ENCODE data around the gene FCHSD2.

The FCHSD2 gene

DNA sequence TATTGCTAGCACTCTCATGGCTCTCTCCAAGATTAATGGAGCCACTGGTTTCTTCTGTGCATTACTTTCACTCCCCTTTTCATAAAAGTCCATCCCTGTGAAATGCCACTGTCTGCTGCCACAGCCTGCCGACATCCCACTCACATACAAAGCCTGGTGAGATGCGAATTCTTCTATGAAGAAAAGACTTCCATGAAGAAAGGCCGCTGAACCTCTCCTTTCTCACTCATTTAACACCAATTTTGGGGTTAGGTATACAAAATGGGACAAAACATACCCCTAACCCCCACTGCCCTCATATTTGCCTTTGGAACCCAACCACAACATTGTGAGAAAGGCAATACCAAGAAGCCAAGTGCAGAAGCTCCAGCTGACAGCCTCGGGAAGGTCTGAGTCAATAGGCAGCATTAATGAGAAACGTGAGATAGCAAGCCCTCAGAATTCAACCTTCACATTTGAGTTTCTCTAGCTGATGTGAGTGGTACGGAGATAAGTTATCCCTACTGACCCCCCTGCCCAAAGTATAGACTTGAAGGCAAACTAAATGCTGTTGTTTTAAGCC lies 171.5 kb downstream of the FCHSD2 start:
- no peak for DNase-seq (ENCODE audit: low read depth)

GRCh38 chr11:72969894-72970335 lies 172.2 kb downstream of the FCHSD2 start:
- no peak for DNase-seq (ENCODE audit: low read depth)

- no peak for DNase-seq (ENCODE audit: low read depth)
Measured at GRCh38 chr11:72968390-72968789, 173.7 kb downstream of the FCHSD2 start.

DNA sequence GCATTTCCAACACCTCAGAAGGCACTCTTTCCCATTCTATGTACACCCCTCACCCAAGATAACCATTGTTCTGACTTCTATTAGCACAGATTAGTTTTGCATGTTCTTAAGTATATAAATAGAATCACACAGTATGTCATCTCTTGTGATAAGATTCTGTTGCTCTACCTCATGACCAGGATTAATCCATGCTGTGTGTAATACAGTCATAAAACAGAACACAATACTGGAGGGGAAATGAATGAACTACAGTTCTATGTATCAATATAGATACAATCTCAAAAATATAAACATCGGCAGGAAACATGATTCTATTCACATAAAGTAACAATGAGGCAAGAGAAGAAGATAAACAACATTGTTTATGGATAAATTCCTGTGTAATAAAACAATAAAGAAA lies 176.4 kb downstream of the FCHSD2 start:
- no peak for DNase-seq (ENCODE audit: low read depth)

DNA sequence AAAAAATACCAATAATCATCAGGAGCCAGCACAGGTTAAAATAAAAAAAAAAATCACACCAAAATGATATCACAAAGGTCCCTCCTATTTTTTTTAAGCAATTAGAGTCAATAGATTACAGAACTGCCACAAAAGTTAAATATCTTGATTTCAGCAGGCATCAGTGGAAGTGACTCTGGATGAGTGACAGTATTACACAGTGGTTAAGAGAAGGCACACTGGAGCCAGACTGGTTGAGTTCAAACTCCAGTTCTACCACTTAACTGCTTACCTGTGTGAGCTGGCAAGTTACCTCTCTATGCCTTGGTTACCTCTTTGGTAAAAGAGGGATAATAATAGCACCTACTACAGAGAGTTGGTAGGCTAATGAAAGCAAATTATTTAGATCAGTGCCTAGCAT lies 179.4 kb downstream of the FCHSD2 start:
- DNase-seq (ENCODE audit: low read depth) = no peak

DNA sequence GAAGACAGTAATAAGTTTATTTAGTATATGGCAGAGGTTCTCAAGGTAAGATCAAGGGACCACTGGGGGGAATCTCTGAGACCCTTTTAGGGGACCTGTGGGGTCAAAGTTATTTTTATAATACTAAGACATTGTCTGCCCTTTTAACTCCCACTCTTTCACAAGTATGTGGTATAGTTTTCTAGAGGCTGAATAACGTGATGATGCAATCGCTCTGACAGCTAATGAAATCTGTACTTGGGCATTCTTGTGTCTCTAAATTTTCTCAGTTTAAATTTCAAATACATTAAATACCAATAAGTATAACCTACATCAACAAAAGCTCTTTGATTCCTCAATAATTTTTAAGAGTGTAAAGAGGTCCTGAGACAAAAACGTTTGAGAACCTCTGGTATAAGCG lies 180.0 kb downstream of the FCHSD2 start:
- DNase-seq (ENCODE audit: low read depth) = no peak

DNA sequence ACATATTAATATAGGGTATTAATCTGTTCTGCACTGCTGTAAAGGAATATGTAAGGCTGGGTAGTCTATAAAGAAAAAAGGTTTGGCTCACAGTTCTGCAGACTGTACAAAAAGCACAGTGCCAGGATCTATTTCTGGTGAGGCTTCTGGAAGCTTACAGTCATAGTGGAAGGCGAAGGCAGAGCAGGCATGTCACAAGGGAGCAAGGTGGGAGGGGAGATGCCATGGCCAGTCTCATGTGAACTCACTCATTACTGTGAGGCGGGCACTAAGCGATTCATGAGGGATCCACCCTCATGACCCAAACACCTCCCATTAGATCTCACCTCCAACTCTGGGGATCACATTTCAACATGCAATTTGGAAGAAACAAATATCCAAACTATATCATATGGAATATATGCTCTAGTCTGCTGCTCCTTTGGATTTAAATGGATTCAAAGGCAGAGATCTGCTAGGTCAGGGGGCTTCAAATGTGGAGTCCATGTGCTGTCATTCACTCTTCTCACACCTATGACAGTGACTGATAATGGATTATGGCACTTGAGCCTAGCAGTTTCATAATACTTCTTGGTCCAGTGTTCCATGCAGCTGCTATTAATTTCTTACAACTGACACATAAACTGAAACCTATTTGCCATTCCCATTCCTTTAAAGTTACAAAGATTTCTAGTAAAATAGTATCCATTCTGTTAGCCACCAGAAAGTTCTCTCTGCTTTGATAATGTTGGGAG lies 182.0 kb downstream of the FCHSD2 start:
- DNase-seq (ENCODE audit: low read depth) = no peak

GRCh38 chr11:72958791-72959190 lies 183.3 kb downstream of the FCHSD2 start:
- no peak for DNase-seq (ENCODE audit: low read depth)

- no peak for DNase-seq (ENCODE audit: low read depth)
Measured at GRCh38 chr11:72955466-72955865, 186.7 kb downstream of the FCHSD2 start.

- no peak for DNase-seq (ENCODE audit: low read depth)
Measured at GRCh38 chr11:72954860-72955259, 187.3 kb downstream of the FCHSD2 start.

DNA sequence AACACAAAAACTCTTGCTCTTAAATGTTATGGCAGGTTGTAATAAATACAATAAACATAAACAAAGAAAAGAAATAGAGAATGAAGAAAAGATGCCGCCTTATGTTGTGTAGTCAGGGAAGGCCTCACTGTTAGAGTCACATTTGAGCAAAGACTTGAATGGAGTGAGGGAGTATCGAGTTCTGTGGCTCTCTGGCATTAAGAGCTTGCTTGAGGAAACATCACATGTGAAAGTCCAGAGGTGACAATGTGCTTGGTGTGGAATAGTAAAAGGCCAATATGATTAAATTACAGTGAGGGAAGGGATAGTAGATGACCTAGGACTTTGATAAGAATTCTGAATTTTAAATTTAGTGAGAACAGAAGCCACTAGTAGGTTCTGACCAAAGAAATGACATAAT lies 188.5 kb downstream of the FCHSD2 start:
- no peak for DNase-seq (ENCODE audit: low read depth)

- no peak for DNase-seq (ENCODE audit: low read depth)
Measured at GRCh38 chr11:72951888-72952287, 190.2 kb downstream of the FCHSD2 start.

GRCh38 chr11:72951193-72951592 lies 190.9 kb downstream of the FCHSD2 start:
- no peak for DNase-seq (ENCODE audit: low read depth)

- no peak for DNase-seq (ENCODE audit: low read depth)
Measured at GRCh38 chr11:72950685-72951084, 191.4 kb downstream of the FCHSD2 start.

- DNase-seq (ENCODE audit: low read depth) = no peak
Measured at GRCh38 chr11:72947229-72947628, 194.9 kb downstream of the FCHSD2 start.

- no peak for DNase-seq (ENCODE audit: low read depth)
Measured at GRCh38 chr11:72943664-72944063, 198.5 kb downstream of the FCHSD2 start.

GRCh38 chr11:72940417-72940816 lies 201.7 kb downstream of the FCHSD2 start:
- no peak for DNase-seq (ENCODE audit: low read depth)

DNA sequence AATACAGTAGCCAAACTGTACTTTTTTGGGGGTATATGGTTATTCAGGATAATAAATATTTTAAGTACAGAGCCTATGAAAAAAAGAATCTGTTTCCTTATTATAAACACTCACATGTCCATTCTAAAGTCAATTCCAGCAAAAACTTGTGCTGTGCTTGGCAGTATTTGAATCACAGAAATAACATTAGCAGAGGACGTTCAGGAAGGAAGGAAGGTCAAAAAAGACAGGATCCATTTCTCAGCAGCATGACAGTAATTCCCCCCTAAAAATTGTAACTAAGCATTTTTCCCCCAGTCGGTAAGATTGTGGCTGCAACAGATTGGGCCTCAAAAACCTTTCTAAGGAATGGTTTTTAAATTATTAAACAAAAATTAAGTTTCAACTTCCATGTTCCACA lies 203.1 kb downstream of the FCHSD2 start:
- no peak for DNase-seq (ENCODE audit: low read depth)

GRCh38 chr11:72937439-72937838 lies 204.7 kb downstream of the FCHSD2 start:
- no peak for DNase-seq (ENCODE audit: low read depth)

DNA sequence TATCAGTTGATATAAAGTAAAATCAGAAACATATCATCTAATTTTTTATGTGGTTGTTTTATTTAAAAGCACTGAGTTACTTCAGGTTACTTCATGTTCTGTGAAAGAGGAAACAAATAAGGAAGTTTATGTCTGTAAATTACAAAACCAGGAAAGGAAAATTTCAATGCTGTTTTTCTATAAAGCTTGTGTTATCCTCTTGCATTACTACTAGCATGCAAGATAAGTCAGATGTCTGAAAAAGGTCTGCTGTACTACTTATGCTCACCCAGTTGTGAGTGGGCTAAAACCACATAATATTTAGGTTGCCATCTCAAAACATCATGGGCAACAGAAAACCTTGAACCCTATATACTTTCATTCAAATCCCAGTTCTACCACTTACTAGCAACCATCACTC lies 206.4 kb downstream of the FCHSD2 start:
- DNase-seq (ENCODE audit: low read depth) = no peak

DNA sequence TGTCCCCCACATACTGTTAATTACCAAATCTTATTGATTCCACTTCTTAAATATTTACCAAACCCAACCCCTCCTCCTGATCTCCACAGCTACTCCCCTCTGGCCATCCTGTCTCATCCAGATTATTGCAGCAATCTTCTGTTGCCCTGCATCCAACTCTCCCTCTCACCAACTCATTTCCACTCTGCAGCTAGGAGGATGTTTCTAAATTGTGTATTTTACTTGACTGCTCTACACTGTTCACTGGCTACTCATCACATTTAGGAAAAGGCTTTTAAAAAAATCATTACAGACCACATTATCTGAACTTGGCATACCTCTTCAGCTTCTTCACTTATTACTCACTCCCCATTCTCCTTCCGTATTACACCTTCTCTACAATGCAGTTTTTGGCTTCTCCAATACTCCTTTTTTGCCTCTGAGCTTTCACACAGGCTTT lies 210.0 kb downstream of the FCHSD2 start:
- no peak for DNase-seq (ENCODE audit: low read depth)

DNA sequence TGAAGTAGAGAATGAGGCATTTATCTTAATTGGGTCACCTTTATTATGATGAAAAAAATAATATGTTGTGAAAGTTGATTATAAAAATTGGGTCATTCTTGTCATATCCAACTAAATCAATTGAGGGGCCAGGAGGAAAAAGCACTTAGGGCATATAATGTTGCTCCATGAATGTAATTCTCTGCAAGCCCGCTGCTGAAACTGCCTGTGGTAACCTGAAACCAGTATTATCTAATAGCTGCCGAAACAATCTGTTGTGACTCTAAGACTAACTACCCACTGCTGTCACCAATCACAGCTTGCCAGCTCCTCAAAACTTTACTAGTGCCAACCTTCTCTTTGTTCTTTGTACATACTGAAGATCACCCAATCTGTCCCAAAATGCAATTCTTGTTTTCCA lies 212.1 kb downstream of the FCHSD2 start:
- no peak for DNase-seq (ENCODE audit: low read depth)

DNA sequence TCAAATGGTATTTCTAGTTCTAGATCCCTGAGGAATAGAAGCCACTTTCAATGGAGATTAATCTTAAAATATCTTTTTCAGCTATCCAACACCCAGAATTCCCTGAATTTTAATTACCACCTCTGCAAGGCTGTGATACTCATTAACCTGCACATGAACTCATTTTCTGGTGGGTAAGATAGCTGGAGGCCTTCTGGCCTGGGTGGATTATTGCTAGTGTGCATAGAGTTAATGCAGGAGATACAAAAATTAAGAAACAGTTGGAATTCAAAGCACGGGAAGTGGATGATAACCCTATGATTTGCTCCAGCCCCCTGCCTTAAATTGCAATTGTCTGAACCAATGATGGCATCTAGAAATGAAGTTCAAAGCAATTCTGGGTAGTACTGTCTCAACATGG lies 212.9 kb downstream of the FCHSD2 start:
- no peak for DNase-seq (ENCODE audit: low read depth)

DNA sequence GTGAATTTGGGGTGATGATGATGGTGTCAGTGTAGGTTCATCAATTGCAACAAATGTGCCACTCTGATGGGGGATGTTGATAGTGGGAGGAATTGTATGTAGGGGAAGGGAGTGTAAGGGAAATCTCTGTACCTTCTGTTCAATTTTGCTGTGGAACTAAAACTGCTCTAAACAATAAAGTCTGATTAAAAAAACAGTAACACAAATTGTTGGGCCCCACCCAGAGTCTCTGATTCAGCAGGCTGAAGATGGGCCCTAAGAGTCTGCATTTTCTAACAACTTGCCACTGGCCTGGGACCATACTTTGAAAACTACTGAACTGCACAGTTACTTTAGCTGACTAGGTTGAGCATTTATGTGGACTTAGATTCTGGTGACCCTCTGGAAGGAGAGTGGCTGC lies 214.7 kb downstream of the FCHSD2 start:
- DNase-seq (ENCODE audit: low read depth) = no peak

Measured in activated T-cell treated with anti-CD3 and anti-CD28 coated beads for 48 hours (primary cell).